Epidermal melanocyte (primary cell): Measurements from ENCODE around the gene SPSB1.

ENCODE experiments used
- DNase-seq: peaks from one replicate; pipeline ENCODE4 v3.0.0; 2011; ENCODE audit warnings: low spot score; ENCODE audit not compliant: insufficient read length

The SPSB1 gene

GRCh38 chr1:9341301-9341845 is 48.7 kb downstream of the SPSB1 start:
- DNase-seq: no peak

DNA sequence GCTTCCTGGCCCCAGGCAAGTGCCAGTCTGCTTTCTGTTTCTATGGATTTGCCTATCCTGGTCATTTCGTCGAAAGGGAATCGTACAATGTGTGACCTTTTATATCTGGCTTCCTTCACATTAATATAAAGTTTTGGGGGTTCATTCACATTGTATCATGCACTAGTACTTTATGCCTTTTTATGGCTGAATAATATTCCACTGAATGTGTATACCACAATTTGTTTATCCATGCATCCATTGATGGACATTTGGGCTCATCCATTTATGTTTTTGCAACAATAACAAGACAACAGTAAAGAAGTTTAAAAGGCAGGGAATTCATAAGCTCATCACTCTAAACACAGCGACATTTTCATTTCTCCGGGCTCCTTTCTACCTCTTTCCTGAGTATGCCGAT is 50.6 kb downstream of the SPSB1 start:
- DNase-seq: no peak

GRCh38 chr1:9344426-9345200 is 51.9 kb downstream of the SPSB1 start:
- DNase-seq: no peak

- DNase-seq: no peak
Measured at GRCh38 chr1:9345471-9345870, 52.8 kb downstream of the SPSB1 start.

DNA sequence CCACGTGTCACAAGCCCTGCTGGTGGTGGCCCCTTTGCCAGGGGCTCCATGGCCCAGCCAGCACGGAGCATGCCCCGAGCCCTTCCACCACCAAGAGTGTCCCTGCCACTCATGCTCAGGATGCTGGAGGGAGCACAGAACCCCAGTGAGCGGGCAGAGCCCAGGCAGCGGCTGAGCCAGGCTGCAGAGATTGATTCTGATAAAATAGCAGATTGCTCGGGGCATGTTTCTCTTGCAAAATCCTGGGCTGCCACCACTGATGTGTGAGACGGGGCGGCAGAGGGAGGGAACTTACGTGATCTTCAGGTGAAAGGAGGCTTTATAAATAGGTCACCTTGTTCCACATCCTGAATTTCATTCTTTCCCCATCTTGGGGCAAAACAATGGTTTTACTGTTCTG is 53.2 kb downstream of the SPSB1 start:
- DNase-seq: no peak

DNA sequence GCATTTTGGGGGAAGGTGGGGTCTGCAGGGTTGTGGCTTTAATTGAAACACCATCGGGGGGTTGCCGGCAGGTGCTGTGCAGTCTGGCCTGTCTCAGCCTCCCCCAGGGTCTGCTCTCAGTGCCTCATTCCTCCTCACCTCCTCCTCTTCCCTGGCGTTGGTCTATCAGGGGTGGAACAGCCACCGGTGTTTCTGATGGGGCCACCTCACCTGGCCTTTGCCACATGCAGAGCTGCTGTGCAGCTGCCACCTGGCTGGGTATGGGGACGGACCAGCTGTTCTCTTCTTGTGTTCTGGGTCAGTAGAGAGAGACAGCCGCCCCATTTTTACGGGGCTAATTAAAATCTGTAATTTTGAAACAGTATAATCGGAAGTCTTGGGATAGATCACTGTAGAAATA is 53.9 kb downstream of the SPSB1 start:
- no peak for DNase-seq

- DNase-seq: no peak
Measured at GRCh38 chr1:9347095-9347850, 54.6 kb downstream of the SPSB1 start.

GRCh38 chr1:9349331-9349851 is 56.7 kb downstream of the SPSB1 start:
- no peak for DNase-seq

DNA sequence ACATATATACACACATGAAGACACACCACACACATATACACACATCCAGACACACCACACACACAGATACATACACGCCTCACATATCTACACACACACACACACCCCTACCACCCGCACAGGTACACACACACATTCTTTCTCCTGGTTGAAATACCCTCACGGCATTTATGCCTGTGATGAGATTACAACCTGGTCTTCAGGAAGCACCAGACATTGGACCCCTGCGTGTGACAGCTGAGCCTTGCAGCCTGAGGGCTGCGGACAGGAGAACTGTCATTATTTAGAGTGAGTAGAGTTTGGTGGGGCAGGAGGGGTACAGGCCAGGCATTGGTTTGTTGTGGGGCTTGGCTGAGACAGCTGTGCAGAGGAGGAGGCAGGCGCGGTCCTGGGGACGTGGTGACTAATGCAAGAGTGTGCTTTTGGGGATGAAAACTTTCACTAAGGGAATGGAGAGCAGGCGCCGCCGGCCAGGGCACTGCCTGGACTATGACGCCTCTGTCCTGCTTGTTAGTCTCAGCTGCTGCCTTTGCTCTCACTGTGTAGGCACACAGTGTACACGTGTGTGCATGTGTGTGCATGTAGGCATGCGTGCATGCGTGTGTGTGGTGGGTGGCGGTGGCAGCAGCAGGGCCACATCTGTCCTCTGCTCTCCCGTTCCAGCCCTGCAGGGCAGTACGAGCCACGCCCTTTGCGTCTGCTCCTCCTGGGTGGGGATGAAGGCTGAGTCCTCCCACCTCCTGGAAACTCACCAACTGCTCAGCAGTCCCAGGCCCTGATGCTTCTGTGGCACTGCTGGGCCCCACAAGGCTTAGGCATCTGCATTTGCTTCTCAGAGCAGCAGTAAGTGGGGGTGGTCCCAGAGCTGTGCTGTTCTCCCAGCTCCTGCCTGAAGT is 57.6 kb downstream of the SPSB1 start:
- no peak for DNase-seq

GRCh38 chr1:9350960-9351359 is 58.3 kb downstream of the SPSB1 start:
- no peak for DNase-seq

DNA sequence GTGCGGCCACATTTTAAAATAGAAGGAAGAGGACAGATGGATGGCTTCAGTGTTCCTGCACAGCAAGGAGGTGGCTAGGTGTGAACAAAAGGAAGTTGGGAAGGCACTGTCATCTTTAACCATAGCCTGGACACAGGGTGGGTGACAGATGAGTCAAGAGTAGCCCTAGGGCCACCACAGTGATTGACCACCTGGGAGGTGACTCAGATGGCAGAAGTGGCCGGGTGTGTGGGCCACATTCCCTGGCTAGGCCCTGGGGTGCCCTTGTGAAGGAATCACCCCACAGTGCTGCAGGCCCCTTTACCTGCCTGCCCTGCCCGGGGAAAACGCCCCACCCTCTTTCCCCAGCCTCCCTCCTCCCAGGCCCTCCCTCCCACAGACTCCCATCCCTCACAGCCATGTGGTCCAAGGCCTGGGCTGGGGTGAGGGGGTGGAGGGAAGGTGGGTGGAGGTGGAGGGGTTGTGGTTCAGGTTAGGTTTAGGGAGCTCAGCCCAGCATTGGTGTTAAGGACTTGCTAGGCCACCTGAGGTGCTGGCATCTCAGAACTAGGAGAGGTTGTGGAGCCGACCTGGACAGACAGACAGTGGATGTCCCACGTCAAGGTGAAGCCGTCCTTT is 59.1 kb downstream of the SPSB1 start:
- DNase-seq: no peak

GRCh38 chr1:9352377-9353134 is 59.9 kb downstream of the SPSB1 start:
- DNase-seq: no peak

DNA sequence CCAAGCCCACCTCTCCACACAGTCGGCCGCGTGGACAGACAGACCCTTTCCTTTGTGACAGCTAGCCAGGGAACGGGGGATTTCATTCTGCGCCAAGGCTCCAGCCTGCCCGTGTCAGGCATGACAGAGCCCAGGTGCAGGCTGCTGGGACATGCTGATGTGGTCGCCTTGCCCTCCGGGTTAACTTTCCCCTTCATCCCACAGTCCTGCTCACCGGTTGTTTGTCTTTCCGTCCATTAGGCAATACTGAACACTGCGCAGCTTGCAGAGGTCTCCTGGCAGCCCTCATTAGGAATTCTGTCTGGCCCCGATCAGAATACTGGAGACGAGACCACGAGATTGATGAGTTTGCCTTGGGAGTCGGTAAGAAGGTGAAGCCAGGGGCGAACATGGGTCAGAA is 62.8 kb downstream of the SPSB1 start:
- no peak for DNase-seq

GRCh38 chr1:9356021-9356420 is 63.3 kb downstream of the SPSB1 start:
- no peak for DNase-seq

DNA sequence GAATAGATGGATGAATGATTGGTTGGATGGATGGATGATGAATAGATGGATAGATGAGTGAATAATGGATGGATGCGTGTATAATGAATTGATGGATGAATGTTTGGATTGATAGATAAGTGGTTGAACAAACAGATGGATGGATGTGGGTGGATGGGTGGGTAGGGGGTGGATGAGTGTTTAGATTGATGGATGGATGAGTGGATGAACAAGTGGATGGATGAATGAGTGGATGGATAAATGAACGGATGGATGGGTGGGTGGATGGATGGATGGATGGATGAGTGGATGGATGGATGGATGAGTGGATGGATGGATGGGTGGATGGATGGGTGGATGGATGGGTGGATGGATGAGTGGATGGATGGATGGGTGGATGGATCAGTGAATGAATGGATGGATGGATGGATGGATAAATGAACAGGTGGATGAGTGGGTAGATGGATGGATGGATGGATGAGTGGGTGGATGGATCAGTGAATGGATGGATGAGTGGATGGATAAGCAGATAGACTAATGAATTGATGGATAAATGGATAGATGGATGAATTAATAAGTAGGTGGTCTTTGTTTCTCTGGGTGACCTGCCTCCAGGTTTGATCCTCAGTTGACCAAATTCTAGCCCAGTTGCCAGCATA is 64.3 kb downstream of the SPSB1 start:
- DNase-seq: no peak

GRCh38 chr1:9357958-9358357 is 65.3 kb downstream of the SPSB1 start:
- DNase-seq: no peak

GRCh38 chr1:9360371-9361064 is 67.8 kb downstream of the SPSB1 start:
- no peak for DNase-seq

DNA sequence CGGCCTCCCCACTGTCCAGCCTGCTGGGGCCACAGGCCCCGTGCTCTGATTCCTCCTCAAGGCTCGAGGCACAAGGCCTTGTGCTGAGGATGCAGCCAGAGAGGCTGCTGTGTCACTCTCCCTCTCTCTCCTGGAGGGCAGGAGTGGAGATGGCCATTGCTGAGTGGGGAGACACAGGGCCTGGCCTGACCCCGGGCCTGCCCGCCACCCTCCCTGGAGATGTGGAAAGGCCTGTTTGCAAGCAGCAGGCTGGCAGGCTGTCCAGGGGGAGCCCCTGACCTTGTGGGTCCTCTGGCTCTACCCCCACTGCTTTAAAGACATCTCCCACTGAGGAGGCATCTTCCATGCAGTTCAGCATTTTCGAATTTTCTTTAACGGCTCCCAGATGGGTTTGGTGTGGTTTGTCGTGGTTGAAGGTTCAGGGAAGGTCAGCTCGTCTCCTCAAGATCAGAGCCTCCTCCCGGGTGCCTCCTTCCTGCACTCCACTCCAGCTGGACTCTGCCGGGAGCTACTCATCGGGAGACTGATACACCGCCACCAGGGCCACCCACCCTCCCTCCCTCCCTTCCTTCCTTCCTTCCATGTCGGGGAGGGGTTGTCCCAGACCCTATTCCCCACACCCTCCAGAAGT is 69.1 kb downstream of the SPSB1 start:
- DNase-seq: no peak

DNA sequence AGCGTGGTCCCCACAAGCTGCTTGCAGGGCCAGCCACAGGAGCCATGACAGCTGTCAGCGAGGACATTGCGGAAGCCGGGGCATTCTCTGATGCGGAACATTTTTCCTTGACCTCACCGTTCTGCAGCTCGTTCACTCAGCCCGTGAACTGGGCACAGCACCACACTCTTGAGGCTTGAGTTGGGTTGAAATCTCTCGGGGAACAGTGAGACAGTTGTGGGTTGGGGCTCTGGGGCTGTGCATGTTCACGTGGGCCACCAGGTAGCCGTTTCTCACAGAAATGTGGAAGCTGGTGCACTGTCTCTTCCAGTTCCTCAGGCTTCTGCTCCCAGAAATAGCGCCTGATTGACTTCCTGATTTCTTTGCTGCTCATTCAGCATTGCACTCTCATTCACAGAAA is 69.8 kb downstream of the SPSB1 start:
- DNase-seq: no peak
